Astrocyte (in vitro differentiated cells and primary cell): ENCODE results near the gene CD247. TPM values are rescaled to one million over a fixed set of nuclear protein-coding genes. Genes with fewer than 3 reads are reported as not detected.

Experiments
- DNase-seq: peaks from one replicate; pipeline ENCODE4 v3.0.0-alpha.2; 2010; ENCODE audit warnings: low read depth
- FAIRE-seq: peaks from 2 replicates; lab custom pipeline; 2011; peaks lifted over from hg19 to GRCh38; lab: Jason Lieb, UNC
- H2AFZ ChIP-seq: 2 replicates; pipeline ENCODE4 v1.6.0; 2012; ENCODE audit warnings: low read depth, low read length, inconsistent platforms
- H3K27ac ChIP-seq: 2 replicates; pipeline ENCODE4 v1.5.1; 2011; ENCODE audit warnings: low read depth, low read length, inconsistent platforms
- H3K27me3 ChIP-seq: 2 replicates; pipeline ENCODE4 v1.6.0; 2011; ENCODE audit warnings: low read length, inconsistent platforms; ENCODE audit not compliant: insufficient read depth
- H3K36me3 ChIP-seq: 2 replicates; pipeline ENCODE4 v1.5.1; 2011; ENCODE audit warnings: low read length, inconsistent platforms; ENCODE audit not compliant: insufficient read depth
- H3K4me1 ChIP-seq: 2 replicates; pipeline ENCODE4 v1.5.1; 2011; ENCODE audit warnings: low read length, inconsistent platforms; ENCODE audit not compliant: insufficient read depth
- H3K4me2 ChIP-seq: 2 replicates; pipeline ENCODE4 v1.6.0; 2012; ENCODE audit warnings: low read length, inconsistent platforms
- H3K4me3 ChIP-seq: 2 replicates; pipeline ENCODE4 v1.5.1; 2011; ENCODE audit warnings: low read depth, mild to moderate bottlenecking, low read length, inconsistent platforms; ENCODE audit not compliant: insufficient read depth
- H3K79me2 ChIP-seq: 2 replicates; pipeline ENCODE4 v1.6.0; 2012; ENCODE audit warnings: mild to moderate bottlenecking, low read length, inconsistent platforms; ENCODE audit not compliant: insufficient read depth
- H3K9ac ChIP-seq: 2 replicates; pipeline ENCODE4 v1.6.0; 2012; ENCODE audit warnings: mild to moderate bottlenecking, low read length, inconsistent platforms
- H3K9me3 ChIP-seq: 2 replicates; pipeline ENCODE4 v1.5.1; 2012; ENCODE audit warnings: low read depth, mild to moderate bottlenecking, low read length, inconsistent platforms; ENCODE audit not compliant: insufficient read depth
- H4K20me1 ChIP-seq: 2 replicates; pipeline ENCODE4 v1.6.0; 2012; ENCODE audit warnings: low read length, inconsistent platforms; ENCODE audit not compliant: insufficient read depth
- H3K27ac Mint-ChIP-seq: one replicate; pipeline ENCODE4 v1.8.0; 2021; ENCODE audit warnings: mild to moderate bottlenecking, mixed read lengths; ENCODE audit not compliant: unreplicated experiment
- H3K27me3 Mint-ChIP-seq: one replicate; pipeline ENCODE4 v1.8.0; 2021; ENCODE audit warnings: low read depth, mixed read lengths; ENCODE audit not compliant: unreplicated experiment
- H3K36me3 Mint-ChIP-seq: one replicate; pipeline ENCODE4 v1.8.0; 2021; ENCODE audit warnings: low read depth, mixed read lengths; ENCODE audit not compliant: unreplicated experiment
- H3K4me1 Mint-ChIP-seq: one replicate; pipeline ENCODE4 v1.8.0; 2021; ENCODE audit warnings: low read depth, mixed read lengths; ENCODE audit not compliant: unreplicated experiment
- H3K4me3 Mint-ChIP-seq: one replicate; pipeline ENCODE4 v1.8.0; 2021; ENCODE audit warnings: mild to moderate bottlenecking, moderate library complexity, mixed read lengths; ENCODE audit not compliant: unreplicated experiment
- H3K9me3 Mint-ChIP-seq: one replicate; pipeline ENCODE4 v1.8.0; 2021; ENCODE audit warnings: mild to moderate bottlenecking, mixed read lengths; ENCODE audit not compliant: unreplicated experiment
- EZH2 ChIP-seq: IDR thresholded peaks from 2 replicates; pipeline ENCODE4 v1.6.1; 2012; ENCODE audit warnings: mild to moderate bottlenecking, low read length, inconsistent platforms; ENCODE audit not compliant: insufficient read depth
- total RNA-seq: library from RNA; stranded (reverse); gene quantifications from 2 replicates; pipeline ENCODE4 v1.2.1, GENCODE V29; 2021
- TF ChIP-seq, protein P1 (sequence below): IDR thresholded peaks from 2 replicates; pipeline ENCODE4 v1.5.1; 2011; ENCODE audit warnings: low read depth, mild to moderate bottlenecking, inconsistent platforms, low read length, moderate library complexity; ENCODE audit not compliant: insufficient read depth

CD247 gene
- total RNA-seq, 1 donor from 2014 or later = not detected

DNA sequence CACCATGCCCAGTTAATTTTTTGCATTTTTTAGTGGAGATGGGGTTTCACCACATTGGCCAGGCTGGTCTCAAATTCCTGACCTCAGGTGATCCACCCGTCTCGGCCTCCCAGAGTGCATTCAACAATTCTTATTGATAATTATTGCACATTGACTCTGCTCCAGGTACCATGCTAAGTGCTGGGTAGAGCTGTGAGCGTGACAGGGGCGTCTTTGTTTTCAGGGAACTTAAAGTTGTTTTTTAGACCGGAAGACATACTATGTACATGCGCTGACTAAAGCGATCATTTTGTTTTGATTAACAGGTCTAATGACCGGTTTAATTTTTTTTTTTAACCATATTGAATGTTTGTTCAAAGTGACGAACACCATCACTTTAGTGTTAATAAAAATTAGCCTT lies 4.0 kb downstream of the CD247 start:
- TF ChIP-seq EZH2 = no peak
- TF ChIP-seq, protein P1, sequence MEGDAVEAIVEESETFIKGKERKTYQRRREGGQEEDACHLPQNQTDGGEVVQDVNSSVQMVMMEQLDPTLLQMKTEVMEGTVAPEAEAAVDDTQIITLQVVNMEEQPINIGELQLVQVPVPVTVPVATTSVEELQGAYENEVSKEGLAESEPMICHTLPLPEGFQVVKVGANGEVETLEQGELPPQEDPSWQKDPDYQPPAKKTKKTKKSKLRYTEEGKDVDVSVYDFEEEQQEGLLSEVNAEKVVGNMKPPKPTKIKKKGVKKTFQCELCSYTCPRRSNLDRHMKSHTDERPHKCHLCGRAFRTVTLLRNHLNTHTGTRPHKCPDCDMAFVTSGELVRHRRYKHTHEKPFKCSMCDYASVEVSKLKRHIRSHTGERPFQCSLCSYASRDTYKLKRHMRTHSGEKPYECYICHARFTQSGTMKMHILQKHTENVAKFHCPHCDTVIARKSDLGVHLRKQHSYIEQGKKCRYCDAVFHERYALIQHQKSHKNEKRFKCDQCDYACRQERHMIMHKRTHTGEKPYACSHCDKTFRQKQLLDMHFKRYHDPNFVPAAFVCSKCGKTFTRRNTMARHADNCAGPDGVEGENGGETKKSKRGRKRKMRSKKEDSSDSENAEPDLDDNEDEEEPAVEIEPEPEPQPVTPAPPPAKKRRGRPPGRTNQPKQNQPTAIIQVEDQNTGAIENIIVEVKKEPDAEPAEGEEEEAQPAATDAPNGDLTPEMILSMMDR = no peak
- Mint-ChIP-seq H3K36me3 (no peaks in the 10 kb centered on the region), H3K4me1 (no peaks in the 10 kb centered on the region), H3K4me3 (no peak overlapping the region), H3K27ac (no peak overlapping the region), H3K27me3 (peaks cover 22% of the 10 kb centered on the region), H3K9me3 (no peaks in the 10 kb centered on the region)
- H3K4me2 ChIP-seq = no peak overlapping the region
- DNase-seq (no peak), FAIRE-seq (no peak)
- no peaks in the 10 kb centered on the region for H3K9me3 ChIP-seq
- no peaks in the 10 kb centered on the region for H4K20me1 ChIP-seq
- no peaks in the 10 kb centered on the region for H3K4me1 ChIP-seq
- H3K79me2 ChIP-seq = no peaks in the 10 kb centered on the region
- H3K36me3 ChIP-seq = no peaks in the 10 kb centered on the region
- no peak overlapping the region for H3K9ac ChIP-seq
- H3K4me3 ChIP-seq = no peak overlapping the region
- H3K27me3 ChIP-seq = peaks cover 3% of the 10 kb centered on the region
- H2AFZ ChIP-seq = no peak overlapping the region
- H3K27ac ChIP-seq = no peak overlapping the region

DNA sequence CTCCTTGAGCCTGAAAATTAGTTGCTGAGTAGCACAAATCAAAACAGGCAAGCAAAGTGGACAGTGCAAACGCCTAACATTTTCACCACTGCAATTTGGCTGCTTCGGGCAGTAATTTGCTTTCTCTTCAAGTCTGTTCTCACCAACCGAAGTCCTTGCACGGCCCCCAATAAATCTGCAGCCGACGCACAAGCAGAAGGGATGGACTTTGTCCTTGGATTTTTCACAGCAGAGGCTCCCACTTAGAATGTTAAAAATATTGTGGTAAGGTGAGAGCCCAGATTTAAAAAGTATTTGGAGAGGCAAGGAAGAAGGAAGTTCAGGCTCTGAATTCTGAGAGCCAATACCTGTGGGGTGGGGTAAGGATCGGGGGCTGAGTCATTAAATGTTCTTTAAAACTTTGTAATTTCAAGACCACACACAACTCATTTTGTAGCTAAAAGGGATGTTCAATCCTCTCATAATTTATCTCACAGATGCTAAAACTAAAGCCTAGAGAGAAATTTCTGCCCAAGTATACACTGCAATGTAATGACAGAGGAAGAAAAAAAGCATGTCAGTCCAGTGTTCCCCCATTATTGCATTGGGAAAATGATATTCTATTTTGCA lies 6.2 kb downstream of the CD247 start:
- Histone ChIP-seq H3K4me1 (no peaks in the 10 kb centered on the region), H3K79me2 (no peaks in the 10 kb centered on the region), H3K27ac (no peak overlapping the region), H3K36me3 (no peaks in the 10 kb centered on the region), H3K9ac (no peak overlapping the region), H3K4me3 (no peak overlapping the region), H2AFZ (no peak overlapping the region), H3K9me3 (no peaks in the 10 kb centered on the region), H4K20me1 (no peaks in the 10 kb centered on the region), H3K4me2 (no peak overlapping the region), H3K27me3 (peaks cover 3% of the 10 kb centered on the region)
- peaks cover 17% of the 10 kb centered on the region for H3K27me3 Mint-ChIP-seq
- no peak overlapping the region for H3K27ac Mint-ChIP-seq
- no peak for FAIRE-seq
- H3K36me3 Mint-ChIP-seq = no peaks in the 10 kb centered on the region
- no peak for TF ChIP-seq EZH2
- TF ChIP-seq, protein P1 = no peak
- H3K4me1 Mint-ChIP-seq = no peaks in the 10 kb centered on the region
- H3K4me3 Mint-ChIP-seq = no peak overlapping the region
- DNase-seq = no peak
- H3K9me3 Mint-ChIP-seq = no peaks in the 10 kb centered on the region

GRCh38 chr1:167511374-167511986 lies 6.8 kb downstream of the CD247 start:
- no peaks in the 10 kb centered on the region for H3K4me1 Mint-ChIP-seq
- H3K9ac ChIP-seq = no peak overlapping the region
- no peaks in the 10 kb centered on the region for H3K9me3 ChIP-seq
- no peaks in the 10 kb centered on the region for H3K79me2 ChIP-seq
- H3K27ac ChIP-seq = no peak overlapping the region
- H3K9me3 Mint-ChIP-seq = no peaks in the 10 kb centered on the region
- H3K4me1 ChIP-seq = no peaks in the 10 kb centered on the region
- H3K27me3 Mint-ChIP-seq = peaks cover 11% of the 10 kb centered on the region
- TF ChIP-seq, protein P1 = no peak
- no peak for TF ChIP-seq EZH2
- H3K4me2 ChIP-seq = no peak overlapping the region
- no peaks in the 10 kb centered on the region for H3K36me3 ChIP-seq
- H3K36me3 Mint-ChIP-seq = no peaks in the 10 kb centered on the region
- FAIRE-seq (no peak), DNase-seq (no peak)
- H2AFZ ChIP-seq = no peak overlapping the region
- no peak overlapping the region for H3K27ac Mint-ChIP-seq
- peaks cover 3% of the 10 kb centered on the region for H3K27me3 ChIP-seq
- no peaks in the 10 kb centered on the region for H4K20me1 ChIP-seq
- no peak overlapping the region for H3K4me3 ChIP-seq
- no peak overlapping the region for H3K4me3 Mint-ChIP-seq
